Gastrocnemius medialis (tissue), 4 donors: ENCODE data around the gene MARCHF9. TPM values are rescaled to one million over a fixed set of nuclear protein-coding genes. Genes with fewer than 3 reads are reported as not detected.

ENCODE experiments used
- ATAC-seq, 2 donors: fragments of 150-250 bp; one replicate each; pipeline ENCODE4 v1.9.1; 2016
- DNase-seq, 2 donors: peaks; one replicate each; pipeline ENCODE4 v3.0.0-alpha.2; 2019
- H3K27ac ChIP-seq, 4 donors: fragments of 200-600 bp; sonication (generic); 1 replicate in 1 of 4; 2 replicates in 3 of 4; pipeline ENCODE4 v1.5.1; 2016 to 2018; ENCODE audit warnings: mild to moderate bottlenecking in 2 of 4, moderate library complexity in 1 of 4
- H3K27me3 ChIP-seq, 3 donors: fragments of 200-600 bp; sonication (generic) in 2 of 3; 1 replicate in 1 of 3; 2 replicates in 2 of 3; pipeline versions ENCODE4 v1.5.1 to v1.6.0; 2016 to 2019; ENCODE audit warnings: mild to moderate bottlenecking in 1 of 3, moderate library complexity in 1 of 3
- H3K36me3 ChIP-seq, 2 donors: fragments of 200-600 bp; sonication (generic) in 1 of 2; one replicate each; pipeline ENCODE4 v1.5.1; 2017 to 2018
- H3K4me1 ChIP-seq, 2 donors: fragments of 200-600 bp; sonication (generic) in 1 of 2; one replicate each; pipeline ENCODE4 v1.5.1; 2016 to 2017; ENCODE audit warnings: mild to moderate bottlenecking in 2 of 2
- H3K4me3 ChIP-seq, 4 donors: fragments of 200-600 bp; sonication (generic) in 3 of 4; 1 replicate in 1 of 4; 2 replicates in 3 of 4; pipeline ENCODE4 v1.5.1; 2016 to 2019; ENCODE audit warnings: mild to moderate bottlenecking in 2 of 4
- H3K9me3 ChIP-seq, 3 donors: fragments of 200-600 bp; sonication (generic) in 2 of 3; 1 replicate in 1 of 3; 2 replicates in 2 of 3; pipeline ENCODE4 v1.5.1; 2016 to 2019
- POLR2A ChIP-seq, 2 donors: fragments of 450-650 bp; IDR thresholded peaks; one replicate each; pipeline ENCODE4 v1.6.1; 2017; ENCODE audit warnings: antibody characterized with exemption in 2 of 2, mild to moderate bottlenecking in 2 of 2, moderate library complexity in 2 of 2
- in situ Hi-C, 4 donors: fragments of 200-750 bp; cut with MboI; loops; one replicate each; pipeline versions ENCODE4 v1.15.0 to v1.8.0; 2017; ENCODE audit warnings: low sequenced_read_pairs in 4 of 4
- intact Hi-C: fragments of 100-400 bp; cut with DNase I; formaldehyde crosslinking; loops from one replicate; pipeline ENCODE4 v1.15.1; 2023; ENCODE audit warnings: low total_unique reads
- total RNA-seq, 4 donors: library from RNA; depleted of rRNA; stranded (reverse); fragments of >200 nt; gene quantifications; one replicate each; pipeline versions ENCODE4 v1.1.0 to v1.2.3, GENCODE V29; 2016
- TF ChIP-seq, protein P1 (sequence below), 5 experiments: fragments of 450-650 bp in 3 of 5; fragments of 200-600 bp in 2 of 5; sonication (generic) in 2 of 5; IDR thresholded peaks in 4 of 5; conservative IDR thresholded peaks in 1 of 5; 1 replicate in 4 of 5; 2 replicates in 1 of 5; pipeline ENCODE4 v1.5.1; 2016 to 2019; ENCODE audit warnings: antibody characterized with exemption in 5 of 5, mild to moderate bottlenecking in 3 of 5, moderate library complexity in 3 of 5

The MARCHF9 gene
- total RNA-seq, 4 donors from 2014 or later = 4.8 to 11.3 (median 7.9) TPM

DNA sequence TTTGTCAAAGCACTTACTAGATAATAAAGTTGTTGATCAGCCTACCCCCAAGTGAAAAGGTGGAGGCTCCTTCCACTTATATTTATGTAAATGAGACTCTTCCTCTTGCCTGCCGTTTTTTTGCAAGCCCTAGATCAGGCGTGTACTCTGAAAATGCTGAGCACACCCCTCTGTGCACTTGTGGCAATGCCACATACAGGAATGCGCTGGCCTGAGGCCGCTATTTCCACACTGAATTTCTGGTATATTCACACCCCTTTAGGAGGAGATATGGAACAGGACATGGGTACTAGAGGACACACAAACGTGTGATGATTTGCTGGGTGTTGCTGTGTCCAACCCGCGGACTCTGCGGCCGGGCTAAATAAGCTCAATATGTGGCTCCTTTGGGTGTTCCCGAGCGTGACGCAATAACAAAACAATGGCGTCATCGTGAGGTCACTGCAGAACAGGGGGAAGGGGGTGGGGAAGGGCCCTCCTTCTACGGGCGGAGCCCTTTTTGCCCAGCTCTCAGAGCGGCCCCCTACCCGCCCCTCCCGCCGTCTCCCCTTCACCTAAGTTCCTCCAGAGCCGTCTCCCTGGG lies 10.6 kb upstream of the MARCHF9 start:
- ATAC-seq = peak; percentile 7 to 66
- Histone ChIP-seq H3K4me1 (peaks cover 6 to 12% of the 10 kb centered on the region in 2 donors), H3K9me3 (no peaks in the 10 kb centered on the region), H3K36me3 (peaks cover 0 to 30% of the 10 kb centered on the region in 2 donors), H3K4me3 (peak overlapping the region; percentile 81 to 96 (median 94)), H3K27ac (peak overlapping the region; percentile 93 to 99 (median 98)), H3K27me3 (peaks cover 4 to 12% (median 10%) of the 10 kb centered on the region in 3 donors)
- DNase-seq = peak in 1 of 2 donors; percentile 68
- intact Hi-C loops = loop anchor here (2.0 kb wide), 1 partner anchor 221 kb away; the partner anchor contains the start of gene MBD6
- in situ Hi-C loops = no loop called here
- TF ChIP-seq, protein P1, sequence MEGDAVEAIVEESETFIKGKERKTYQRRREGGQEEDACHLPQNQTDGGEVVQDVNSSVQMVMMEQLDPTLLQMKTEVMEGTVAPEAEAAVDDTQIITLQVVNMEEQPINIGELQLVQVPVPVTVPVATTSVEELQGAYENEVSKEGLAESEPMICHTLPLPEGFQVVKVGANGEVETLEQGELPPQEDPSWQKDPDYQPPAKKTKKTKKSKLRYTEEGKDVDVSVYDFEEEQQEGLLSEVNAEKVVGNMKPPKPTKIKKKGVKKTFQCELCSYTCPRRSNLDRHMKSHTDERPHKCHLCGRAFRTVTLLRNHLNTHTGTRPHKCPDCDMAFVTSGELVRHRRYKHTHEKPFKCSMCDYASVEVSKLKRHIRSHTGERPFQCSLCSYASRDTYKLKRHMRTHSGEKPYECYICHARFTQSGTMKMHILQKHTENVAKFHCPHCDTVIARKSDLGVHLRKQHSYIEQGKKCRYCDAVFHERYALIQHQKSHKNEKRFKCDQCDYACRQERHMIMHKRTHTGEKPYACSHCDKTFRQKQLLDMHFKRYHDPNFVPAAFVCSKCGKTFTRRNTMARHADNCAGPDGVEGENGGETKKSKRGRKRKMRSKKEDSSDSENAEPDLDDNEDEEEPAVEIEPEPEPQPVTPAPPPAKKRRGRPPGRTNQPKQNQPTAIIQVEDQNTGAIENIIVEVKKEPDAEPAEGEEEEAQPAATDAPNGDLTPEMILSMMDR (IDR thresholded peaks at IDR 0.05 in 4 of 5, conservative IDR thresholded peaks at IDR 0.05 in 1 of 5) = no peak
- no peak for TF ChIP-seq POLR2A (IDR thresholded peaks at IDR 0.05)

DNA sequence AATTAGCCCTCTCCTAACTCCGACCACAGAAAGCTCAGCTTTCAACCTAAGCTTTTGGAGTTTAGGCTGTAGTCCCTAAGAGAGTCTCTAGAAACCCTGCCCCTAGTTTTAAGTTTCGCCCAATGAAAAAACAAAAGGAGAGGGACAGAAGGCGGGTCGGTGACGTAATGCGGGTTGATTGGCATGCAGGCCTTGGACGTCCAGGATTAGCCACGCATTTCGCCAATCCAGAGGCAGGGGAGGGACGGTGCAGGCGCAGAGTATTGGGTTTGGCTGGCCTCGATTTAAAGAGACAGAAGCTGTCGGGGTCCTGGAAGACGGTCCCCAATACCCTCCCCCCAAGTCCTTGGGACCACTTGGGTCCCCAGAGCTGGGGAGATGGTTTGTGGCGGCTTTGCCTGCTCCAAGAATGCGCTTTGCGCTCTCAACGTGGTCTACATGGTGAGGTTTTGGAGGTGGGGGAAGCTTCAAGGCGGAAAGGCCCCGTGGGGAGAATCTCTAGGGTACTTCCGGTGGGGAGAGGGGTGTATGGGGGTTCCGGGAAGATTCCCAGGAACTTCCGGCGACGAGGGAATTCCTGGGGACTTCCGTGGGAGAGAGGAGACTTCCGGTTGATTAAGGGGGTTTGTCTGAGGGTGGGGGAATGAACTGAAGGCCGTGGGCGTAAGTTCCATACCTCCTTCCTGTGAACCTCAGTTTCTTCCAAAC lies 10.0 kb upstream of the MARCHF9 start, which contains the start of gene TSPAN31:
Gene TSPAN31 (plus strand): TSS at position 263 of the 708 bp plus-strand sequence. CDS start 116 bp downstream, at position 379.
- Histone ChIP-seq H3K9me3 (no peaks in the 10 kb centered on the region), H3K4me1 (peaks cover 6 to 12% of the 10 kb centered on the region in 2 donors), H3K27ac (peak within 1 kb of the TSS; percentile 93 to 99 (median 98)), H3K27me3 (peaks cover 0 to 6% (median 3%) of the 10 kb centered on the region in 3 donors), H3K36me3 (peaks cover 0 to 37% of the 10 kb centered on the region in 2 donors), H3K4me3 (peak within 1 kb of the TSS; percentile 81 to 96 (median 94))
- peak; percentile 96 to 97 for DNase-seq
- in situ Hi-C loops (no loop called here), intact Hi-C loops (loop anchor here (2.0 to 5.0 kb wide), 2 partner anchors 37 to 222 kb away; partner anchors contain the start of genes MBD6 and TSFM)
- peak; percentile 97 to 98 for ATAC-seq
- TF ChIP-seq POLR2A (IDR thresholded peaks at IDR 0.05) = peak; percentile 49 to 65
- TF ChIP-seq, protein P1 (IDR thresholded peaks at IDR 0.05 in 4 of 5, conservative IDR thresholded peaks at IDR 0.05 in 1 of 5) = peak in 1 of 5 experiments; percentile 11

DNA sequence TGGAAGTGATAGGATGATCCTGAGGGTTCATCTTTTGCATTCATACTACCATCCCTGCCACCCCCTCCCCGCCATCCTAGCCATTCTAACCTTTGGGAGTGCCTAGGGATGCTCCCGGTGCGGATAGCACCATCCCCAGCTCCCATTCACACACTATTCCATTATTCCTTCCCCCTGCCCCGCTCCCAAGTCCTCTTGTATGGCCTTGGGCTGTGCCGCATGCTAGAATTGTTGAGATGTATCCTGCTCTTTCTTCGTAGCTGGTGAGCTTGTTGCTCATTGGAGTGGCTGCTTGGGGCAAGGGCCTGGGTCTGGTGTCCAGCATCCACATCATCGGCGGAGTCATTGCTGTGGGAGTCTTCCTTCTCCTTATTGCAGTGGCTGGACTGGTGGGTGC lies 9.4 kb upstream of the MARCHF9 start:
- TF ChIP-seq, protein P1 (IDR thresholded peaks at IDR 0.05 in 4 of 5, conservative IDR thresholded peaks at IDR 0.05 in 1 of 5) = no peak
- TF ChIP-seq POLR2A (IDR thresholded peaks at IDR 0.05) = no peak
- DNase-seq = no peak
- in situ Hi-C loops = no loop called here
- peak overlapping the region; percentile 93 to 99 (median 98) for H3K27ac ChIP-seq
- intact Hi-C loops = loop anchor here (2.0 to 5.0 kb wide), 2 partner anchors 37 to 223 kb away; partner anchors contain the start of genes MBD6 and TSFM
- H3K36me3 ChIP-seq = peaks cover 0 to 42% of the 10 kb centered on the region in 2 donors
- no peak for ATAC-seq
- peak overlapping the region; percentile 81 to 96 (median 94) for H3K4me3 ChIP-seq
- no peaks in the 10 kb centered on the region for H3K9me3 ChIP-seq
- H3K4me1 ChIP-seq = peaks cover 6 to 12% of the 10 kb centered on the region in 2 donors
- H3K27me3 ChIP-seq = peaks cover 0 to under 1% (median 0%) of the 10 kb centered on the region in 3 donors

DNA sequence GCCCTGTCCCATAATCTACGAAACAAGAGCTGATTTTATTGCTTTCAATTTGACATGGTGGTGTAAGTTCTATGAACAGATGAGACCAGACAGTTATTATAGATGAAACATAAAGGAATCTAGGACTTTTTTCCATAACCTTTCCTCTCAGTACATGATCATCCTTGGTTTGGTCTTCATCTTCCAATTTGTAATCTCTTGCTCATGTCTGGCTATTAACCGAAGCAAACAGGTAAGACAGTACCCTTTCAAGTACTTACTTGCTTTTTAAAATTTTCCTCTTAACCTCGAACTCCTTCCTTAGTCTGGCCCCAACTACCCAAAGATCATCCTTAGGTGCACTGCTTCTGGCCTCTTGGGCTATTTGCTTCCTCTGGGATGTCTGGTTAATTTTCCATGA lies 8.9 kb upstream of the MARCHF9 start:
- TF ChIP-seq, protein P1 (IDR thresholded peaks at IDR 0.05 in 4 of 5, conservative IDR thresholded peaks at IDR 0.05 in 1 of 5) = no peak
- TF ChIP-seq POLR2A (IDR thresholded peaks at IDR 0.05) = no peak
- in situ Hi-C loops (no loop called here), intact Hi-C loops (loop anchor here (5.0 kb wide), 1 partner anchor 36 kb away; the partner anchor contains the start of gene TSFM)
- Histone ChIP-seq H3K4me3 (peak overlapping the region in 1 of 4 donors; percentile 81), H3K9me3 (no peaks in the 10 kb centered on the region), H3K4me1 (peaks cover 11 to 15% of the 10 kb centered on the region in 2 donors), H3K36me3 (peaks cover 0 to 47% of the 10 kb centered on the region in 2 donors), H3K27me3 (no peaks in the 10 kb centered on the region), H3K27ac (peak overlapping the region; percentile 93 to 99 (median 98))
- ATAC-seq = no peak
- DNase-seq = no peak
